GDM1 (cell line): Measurements from ENCODE around the gene NTMT1.

Source experiments
- DNase-seq: peaks from one replicate; lab custom pipeline; 2025; lab: John Stamatoyannopoulos, UW

Gene NTMT1

DNA sequence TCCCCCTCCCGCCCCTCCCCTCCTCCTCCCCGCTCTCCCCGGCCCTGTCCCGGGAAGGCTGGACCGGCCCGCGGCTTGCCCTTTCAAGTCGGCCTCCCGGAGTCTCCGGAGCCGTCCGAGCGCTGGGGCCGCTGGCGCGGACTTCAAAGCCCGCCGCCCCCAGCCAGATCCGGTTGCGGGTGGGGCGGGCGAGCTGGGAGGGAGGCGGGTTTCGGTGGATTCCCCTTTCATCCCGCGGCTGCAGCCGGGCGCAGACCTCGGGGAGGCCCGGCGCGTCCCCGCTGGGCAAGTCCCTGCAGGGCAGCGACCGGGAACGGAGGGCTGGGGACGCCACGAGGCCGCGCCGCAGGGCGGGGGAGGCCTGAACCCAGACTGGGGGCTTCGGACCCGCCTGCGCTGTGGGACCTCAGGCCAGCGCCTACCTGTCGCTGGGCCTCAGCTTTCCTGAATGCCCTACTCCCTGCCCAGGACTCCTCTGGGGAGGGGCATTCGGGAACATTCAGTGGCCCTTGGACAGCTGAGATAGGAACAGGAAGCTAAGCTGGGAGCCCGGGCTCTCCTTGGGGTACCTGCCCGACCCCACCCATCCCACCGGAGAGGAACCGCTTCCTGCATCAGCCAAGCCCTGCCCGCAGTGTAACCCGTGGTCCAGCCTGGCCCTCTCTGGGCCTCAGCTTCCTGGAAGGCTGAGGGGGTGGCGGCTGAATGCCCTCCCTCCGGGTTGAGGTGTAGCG is 28.4 kb upstream of the NTMT1 start:
- no peak for DNase-seq

DNA sequence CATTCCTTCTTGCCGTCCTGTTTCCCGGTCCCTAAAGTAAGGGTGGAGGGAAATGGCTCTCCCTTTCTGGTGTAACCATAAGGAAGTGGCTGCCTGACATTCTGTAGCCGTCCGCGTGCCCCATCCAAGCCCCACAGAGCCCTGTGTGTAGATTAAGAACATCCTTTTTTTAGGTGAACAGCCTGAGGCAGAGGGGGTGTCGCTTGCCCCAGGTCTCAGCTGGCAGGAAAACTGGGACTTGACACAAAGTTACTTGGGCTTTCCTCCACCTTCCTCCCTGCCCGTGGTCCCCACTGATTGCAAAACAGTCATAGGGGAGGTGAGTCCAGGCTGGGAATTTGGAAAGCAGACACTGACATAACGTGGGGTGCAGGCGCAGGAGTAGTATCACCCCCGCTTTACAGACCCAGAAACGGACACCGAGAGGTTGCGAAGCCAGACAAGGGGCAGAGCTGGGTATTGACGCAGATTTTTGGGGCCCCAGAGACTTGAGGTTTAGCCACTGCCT is 27.8 kb upstream of the NTMT1 start:
- DNase-seq, result no peak

DNA sequence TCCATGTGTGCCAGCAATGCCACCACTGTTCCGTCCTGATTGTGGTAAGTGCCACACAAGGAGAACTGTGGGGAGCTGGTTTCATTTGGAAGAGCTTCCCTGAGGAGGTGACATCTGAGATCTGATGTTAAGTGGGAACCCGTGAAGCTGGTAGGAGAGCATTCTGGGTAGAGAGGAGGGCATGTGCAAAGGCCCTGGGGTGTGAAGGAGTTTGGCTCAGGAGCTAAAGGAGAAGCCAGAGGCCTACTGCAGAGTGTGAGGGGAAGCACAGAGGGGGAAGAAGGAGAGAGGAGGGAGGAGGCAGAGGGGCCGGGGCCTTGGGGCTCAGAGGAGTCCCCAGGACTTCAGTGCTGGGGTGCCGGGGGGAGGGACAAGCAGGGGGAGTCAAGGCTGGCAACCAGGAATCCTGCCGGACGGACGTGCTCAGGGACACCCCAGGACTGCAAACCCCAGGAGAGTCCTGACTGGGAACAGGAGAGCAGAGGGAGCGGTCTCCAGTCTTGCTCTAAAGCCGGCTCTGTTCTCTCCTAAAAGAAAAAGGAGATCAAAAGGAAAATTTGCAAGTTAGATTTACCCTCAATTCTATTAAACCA is 24.8 kb upstream of the NTMT1 start:
- no peak for DNase-seq

DNA sequence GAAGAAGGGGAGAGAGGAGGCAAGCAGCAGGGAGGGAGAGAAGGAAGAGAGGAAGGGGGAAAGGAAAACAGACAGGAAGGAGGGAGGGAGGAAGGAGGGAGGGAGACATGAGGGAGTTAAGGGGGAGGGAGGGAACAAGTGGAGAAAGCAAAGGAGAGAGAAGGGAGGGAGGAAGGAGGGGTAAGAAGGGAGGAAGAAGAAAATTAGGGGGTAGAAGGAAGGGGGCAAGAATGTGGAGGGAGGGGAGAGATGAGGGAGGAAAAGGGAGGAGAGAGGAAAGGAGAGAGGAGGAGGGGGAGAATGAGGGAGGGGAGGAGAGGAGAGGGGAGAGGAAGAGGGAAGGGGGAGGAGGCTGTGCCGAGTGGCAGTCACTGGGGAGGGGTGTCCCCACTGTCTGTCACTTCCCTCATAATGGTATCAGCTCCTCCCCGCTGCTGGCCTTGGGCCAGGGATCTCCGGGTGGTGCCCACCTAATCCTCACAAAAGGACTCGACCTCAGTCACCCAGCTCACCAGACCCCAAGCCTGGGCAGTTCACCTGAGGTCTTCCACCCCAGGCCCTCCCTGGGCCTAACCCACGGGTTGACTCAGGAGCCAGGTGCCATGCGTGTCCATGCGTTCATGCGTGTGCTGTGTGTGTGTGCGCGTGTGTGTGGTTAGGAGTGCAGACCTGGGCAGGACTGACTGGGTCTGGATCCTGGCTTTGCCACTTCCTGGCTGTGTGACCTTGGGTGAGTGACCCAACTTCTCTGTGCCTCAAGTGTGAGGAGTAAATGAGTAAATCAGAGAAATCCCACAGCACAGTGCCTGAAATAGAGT is 23.2 kb upstream of the NTMT1 start:
- DNase-seq, result no peak

DNA sequence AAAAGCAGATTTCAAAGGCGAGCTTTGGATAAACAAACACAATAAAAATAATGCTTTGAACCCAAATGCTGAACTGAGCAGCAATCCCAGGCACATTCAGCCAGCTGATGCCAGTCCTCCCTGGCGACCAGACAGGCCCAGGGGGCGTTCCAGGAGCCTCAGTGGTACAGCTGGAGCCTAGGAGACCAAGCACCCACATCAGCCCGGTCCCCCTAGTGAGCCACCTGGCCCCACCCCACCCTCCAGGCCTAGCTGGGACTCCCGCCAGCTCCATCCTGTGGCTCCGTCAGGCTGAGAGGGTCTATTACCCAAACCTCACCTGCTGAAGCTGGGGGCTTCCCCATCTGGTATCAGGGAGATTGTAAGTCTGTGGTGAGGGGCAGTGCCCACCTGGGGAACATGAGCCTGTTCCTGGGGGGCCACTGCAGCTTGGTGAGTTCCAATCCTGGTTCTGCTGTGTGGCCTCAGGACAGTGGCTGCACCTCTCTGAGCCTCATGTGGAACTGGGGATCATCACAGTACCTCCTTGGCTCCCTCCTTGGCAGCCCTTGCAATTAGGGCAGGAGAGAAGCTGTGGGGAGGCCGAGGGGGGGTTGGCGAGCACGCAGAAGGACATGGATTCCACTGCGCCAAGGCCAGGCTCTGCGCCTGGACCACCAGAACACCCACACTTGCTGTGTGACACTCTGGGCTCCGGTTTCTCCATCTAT is 21.8 kb upstream of the NTMT1 start:
- no peak for DNase-seq

DNA sequence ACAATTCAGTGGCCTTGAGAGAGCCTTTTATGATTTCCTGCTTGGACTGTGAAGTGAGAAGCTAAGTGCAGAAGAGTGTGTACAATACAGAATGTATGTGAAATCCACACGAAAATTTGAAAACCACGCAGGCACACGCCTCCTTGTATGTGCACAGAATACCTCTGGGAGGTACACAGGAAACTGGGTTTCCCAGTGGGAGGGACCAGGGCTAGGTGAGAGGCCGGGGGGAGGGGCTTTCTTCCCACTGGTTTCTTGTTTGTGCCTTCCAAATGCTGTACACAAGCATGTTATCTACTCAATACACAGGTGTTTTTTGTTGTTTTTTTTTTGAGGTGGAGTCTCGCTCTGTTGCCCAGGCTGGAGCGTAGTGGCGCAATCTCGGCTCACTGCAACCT is 21.2 kb upstream of the NTMT1 start:
- no peak for DNase-seq

DNA sequence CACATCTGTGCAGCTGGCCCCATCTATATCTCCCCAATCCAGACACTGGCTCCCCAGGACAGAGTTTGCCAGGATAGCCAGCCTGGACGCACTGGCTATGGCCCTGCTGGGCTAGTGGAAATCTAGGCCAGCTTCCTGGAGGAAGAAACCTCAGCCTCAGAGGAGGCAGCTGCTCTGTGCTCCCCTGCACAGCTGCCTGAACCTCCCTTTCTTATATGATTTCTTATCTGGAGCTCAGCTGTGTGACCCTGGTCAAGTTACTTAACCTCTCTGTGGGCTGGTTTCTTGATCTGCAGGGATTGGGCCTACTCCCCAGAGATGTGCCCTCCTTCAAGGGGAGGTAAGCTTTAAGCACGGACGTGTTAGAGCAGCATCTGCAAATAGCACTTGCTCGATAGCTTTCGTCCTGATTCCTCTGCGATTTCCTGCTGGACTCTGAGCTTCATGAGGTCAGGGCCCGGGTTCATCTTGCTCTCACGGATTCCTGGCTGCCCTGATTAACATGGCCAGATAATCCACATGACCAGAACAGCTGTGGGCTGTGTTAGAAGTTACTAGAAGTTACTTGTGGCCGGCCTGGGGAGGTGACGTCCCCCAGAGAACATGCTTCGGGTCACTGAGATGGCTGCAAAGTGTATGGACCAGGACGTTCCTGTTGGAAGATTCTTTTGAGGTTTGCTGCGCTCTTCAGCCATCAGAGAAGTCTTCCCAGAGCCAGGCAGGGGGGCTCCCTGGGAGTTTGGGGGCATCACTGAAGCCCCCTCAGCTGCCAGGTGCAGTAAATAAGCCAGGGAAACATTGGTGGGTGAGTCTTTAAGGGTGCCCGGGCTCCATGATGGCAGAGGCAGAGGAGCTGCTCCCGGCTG is 19.6 kb upstream of the NTMT1 start:
- DNase-seq, result no peak

DNA sequence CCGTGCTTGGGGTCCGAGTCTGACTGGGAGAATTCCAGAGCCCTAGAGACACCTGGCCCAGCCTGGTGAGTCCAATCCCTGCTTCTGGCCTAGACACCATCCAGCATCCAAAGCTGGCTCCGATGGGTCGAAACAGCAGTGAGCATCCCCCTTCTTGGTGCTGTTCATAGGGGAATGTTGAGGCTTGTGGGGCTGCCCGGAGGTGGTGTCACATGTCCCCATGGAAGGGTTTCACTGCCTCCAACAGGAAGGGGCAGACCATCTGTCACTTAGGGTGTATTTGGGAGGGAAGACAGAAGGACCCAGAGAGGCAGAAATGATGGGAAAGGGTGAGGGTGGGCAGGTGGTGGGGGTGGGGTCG is 19.0 kb upstream of the NTMT1 start:
- DNase-seq, result no peak

DNA sequence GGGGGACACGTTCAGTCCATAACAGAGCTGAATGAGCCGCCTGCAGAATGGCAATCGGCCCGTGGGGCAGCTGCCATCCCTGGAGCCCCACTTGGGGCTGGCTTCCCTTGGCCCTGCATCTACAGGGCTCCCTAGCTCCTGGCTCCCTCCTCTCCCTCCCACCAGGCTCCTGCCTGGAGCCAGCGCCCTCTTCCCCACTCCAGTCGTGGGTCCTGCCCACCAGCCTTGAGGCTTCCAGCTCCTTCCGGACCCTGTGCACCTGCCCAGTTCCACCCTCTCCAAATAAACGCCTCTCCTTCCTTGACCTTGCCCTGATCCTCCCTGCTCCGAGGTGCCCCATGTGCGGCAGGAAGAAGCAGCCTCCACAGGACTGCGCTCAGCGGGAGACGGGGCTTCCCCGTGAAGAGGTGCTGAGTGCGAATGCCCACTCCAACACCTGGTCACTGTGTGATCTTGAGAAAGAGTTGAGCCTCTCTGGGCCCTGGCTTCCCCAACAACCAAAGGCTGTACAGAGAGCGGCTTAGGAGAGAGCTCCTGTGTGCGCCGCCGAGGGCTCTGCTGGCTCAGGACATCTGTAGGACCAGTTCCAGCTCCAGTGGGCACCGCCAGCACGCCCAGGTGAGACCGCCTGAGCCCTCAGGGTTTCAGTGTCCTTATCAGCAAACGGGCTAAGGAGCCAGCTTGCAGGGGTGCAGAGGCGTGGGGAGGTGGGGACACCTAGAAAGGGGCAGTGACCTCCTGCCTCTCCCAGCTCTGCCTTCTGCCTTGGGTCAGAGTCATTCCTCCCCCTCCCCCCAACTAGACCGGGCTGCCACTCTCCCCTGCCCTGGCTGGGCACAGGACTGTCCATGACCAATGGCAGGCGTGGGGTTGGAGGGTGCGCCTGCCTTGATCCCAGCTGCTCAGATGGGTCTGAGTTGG is 17.1 kb upstream of the NTMT1 start:
- no peak for DNase-seq

DNA sequence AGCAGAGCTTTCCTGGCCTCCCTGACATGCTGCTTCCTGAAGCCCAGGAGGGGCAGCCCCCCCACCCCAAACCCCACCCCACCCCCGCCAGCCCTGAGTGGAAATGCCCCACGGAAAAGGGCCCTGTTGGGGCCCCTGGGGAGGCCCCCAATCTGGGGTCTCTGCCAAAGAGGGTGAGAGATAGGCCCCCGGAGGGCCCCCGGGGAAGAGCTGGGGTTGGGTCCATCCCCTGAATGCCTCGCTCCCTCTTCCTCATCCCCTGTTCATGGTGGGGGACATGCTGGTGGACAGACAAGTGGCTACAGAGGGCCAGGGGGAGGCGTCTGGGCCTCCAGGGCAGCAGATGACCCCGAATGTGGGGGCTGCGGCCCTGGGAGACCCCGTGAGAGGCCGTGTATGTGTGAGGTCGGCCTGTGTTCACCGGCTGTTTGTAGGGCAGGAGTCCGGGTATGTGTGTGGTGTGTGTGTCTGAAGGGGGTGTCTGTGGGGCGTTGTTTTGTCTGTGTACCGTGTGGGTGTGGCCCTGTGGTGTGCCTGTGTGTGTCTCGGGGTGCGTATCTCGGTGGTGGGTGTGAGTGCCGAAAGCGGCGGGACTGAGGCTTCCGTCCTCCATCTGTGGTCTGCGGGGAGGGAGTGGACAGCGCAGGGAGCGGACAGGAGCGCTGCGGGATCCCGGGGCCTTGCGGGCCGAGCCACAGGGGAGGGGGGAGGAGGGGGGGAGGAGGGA is 16.3 kb upstream of the NTMT1 start:
- DNase-seq, result no peak

DNA sequence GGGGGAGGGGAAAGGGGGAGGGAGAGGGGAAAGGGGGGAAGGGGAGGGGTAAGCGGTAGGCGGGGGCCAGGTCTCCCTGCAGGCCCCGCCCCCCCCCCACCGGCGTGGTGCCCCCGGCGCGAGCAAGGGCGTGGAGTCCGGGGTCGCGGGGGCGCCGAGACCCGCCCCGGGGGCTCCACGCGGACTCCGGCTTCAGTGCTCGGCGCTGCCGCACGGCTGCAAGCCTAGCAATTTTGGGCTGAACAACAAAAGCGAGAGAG is 15.8 kb upstream of the NTMT1 start:
- DNase-seq, result no peak

DNA sequence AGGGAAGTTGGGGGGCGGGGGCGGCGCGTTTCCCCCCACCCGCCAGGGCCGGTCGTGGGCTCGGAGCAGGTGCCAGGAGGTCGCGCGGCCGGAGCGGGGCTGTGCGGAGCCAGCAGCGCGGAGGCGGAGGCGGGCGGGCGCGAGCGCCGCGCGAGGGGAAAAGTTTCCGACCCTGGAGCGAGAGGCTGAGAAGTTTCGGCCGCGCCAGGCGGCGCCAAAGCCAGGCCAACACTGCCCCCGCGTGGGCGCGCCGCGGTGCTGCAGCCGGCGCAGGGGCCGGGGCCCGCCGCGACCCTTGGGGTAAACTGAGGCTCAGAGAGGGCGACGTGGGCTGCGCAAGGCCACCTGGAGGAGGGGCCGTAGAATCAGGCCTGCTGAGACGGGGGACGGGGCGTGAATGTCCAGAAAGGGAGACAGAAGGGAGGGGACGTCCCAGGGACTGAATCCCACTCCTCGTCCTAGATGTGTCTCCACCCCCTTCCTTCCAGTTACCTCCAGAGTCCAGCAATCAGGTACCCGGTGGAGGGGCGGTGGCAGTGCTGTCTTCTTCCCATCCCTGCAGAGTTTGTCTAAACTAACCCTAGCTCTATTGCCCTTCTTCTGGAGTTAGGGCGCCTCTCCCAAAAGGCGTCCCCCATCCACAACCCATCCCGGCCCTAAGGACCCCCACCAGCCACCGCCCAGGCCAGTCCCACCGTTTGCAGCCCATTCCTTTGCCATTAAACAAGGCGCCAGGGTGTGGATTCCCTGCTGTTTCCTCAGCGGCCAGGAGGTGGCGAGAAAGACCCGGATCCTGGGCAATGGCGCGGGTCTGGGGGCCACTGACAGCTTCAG is 15.3 kb upstream of the NTMT1 start:
- peak; percentile 42 for DNase-seq

DNA sequence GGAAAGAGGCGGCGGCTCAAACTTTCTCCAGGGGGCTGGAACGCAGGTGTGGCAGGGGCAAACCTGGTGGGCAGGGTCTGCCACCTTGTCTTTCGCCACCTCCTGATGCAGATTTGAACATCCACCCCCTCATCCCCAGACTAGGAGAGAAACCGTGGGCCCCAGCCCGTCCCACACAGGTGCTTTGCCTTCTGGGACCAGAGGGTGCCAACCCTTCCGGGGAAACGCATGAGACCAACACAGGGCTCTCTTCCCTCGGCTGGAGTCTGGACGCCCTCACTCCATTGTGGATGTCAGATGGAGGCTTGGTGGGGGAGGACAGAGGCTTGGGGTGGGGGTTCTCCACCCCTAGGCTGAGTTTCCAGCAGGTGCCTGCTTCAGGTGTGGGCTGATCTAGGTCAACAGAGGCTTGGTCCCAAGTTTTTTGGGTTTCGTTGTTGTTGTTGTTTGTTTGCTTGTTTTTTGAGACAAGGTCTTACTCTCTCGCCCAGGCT is 14.6 kb upstream of the NTMT1 start:
- no peak for DNase-seq

DNA sequence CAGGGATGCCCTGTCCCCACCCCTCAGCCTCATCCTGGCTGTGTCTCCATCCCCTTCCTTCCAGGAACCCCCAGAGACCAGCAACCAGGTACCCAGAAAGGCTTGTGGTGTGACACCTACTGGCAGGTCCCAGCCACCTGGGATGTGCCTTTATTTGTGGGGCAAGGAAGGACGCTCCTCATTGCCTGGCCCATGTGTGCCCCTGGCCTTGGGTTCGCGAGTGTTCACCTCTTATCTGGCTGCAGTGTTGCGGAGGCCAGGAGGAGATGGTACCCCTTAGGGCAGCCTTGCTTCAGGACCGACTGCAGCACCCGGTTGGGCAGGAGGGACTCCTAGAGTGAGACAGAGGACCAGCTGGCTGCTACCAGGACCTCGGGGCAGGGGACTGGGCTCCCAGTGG is 13.8 kb upstream of the NTMT1 start:
- DNase-seq, result no peak

DNA sequence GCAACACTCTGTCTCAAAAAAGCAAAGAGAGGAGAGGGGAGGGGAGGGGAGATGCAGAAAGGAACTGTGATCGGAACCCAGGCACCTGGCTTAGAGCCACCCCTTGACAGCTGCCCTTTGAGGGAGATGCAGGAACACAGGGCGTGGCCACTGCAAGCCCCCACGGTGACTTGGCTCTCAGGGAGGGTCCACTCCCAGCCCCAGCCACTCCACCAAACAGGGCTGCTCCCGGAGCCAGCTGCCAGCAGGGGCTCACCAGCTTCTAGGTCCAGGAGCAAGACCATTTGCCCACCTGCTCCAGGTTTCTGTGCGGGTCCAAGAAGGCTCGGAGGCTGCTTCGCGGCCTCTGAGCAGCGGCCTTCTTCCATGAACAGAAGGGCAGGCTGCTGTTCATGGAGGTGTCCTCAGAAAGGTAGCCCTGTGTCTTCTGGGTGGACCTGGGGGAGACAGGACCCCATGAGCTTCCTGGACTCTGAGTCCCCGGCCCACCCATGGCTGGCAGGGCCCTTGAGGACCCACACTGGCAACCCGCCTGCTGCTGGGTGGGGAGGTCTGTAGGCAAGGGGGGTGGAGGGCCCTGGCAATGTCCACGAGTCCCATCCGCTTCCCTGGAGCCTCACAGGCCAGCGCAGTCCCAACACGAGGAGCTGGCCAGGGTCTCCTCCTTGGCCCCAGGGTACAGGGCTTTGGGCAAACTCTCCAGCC is 13.0 kb upstream of the NTMT1 start:
- no peak for DNase-seq

DNA sequence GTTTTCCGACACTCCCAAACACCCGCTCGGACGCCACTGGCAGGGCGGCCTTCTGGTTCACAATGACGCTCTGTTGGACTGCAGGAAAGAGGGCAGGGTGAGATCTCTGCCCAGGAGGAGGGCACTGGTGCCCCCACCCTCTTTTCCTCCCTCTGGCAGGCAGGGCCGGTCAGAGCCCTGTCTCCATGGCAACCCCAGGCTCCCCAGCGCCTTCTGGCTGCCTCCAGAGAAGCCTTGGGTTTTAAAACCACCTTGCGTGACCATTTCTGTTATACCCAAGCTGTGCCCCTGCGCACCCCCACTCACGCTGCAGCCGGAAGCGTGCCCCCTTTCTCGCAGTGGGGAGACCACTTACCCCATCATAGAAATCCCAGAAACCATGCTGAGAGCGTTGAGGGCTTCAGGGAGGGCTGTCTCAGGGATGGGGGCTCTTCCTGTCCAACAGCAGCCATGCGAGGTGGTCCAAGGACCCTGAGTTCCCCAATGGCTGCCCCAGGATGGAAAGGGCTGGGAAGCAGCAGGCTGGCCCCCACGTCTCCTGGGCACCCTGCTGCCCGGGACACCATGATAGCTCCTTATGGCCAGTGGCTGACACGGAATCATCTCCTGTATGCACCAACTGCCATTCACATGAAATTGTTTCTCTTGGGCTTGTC is 12.3 kb upstream of the NTMT1 start:
- no peak for DNase-seq

DNA sequence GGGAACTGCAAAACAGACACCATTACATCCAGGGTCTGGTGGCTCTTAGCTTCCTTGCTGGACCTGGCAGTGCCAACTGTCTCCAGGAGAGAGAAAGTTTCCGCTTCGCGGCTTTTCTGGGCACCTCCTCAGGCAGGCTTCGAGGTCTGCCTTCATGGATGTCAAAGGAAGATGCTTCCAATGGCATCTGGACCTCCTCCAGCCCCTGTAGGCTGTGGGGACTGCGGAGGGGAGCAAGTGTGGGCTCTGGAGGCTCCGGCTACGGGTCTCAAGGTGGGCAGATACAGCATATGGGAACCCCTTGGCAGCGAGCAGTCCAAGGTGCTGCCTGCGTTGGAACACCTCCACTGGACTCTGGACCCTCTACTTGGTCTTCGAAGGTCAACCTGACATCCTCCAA is 11.0 kb upstream of the NTMT1 start:
- DNase-seq, result no peak
